Caco-2 (cell line): ENCODE data around the gene PPME1. TPM values are rescaled to one million over a fixed set of nuclear protein-coding genes. Genes with fewer than 3 reads are reported as not detected.
A peak's percentile ranks its signal among the peaks of the same experiment; 100 is the strongest.

Experiments
- BruUV-seq: library from RNA; stranded (reverse); fragments of 400-500 nt; replicated peaks from 2 replicates; lab custom pipeline; 2021; lab: Mats Ljungman, UMichigan
- CTCF ChIA-PET: fragments of 300-600 bp; sonication (Branson Sonifier 250); formaldehyde crosslinking; loops from one replicate; lab custom pipeline; 2022; ENCODE audit warnings: antibody characterized with exemption; lab: Charles Lee
- POLR2A ChIA-PET: fragments of 300-600 bp; sonication (Branson Sonifier 250); formaldehyde crosslinking; loops from one replicate; lab custom pipeline; 2022; ENCODE audit warnings: antibody characterized with exemption; lab: Charles Lee
- DNase-seq, 2 experiments: peaks; one replicate each; pipeline versions ENCODE4 v3.0.0 to v3.0.0-alpha.2; 2020 to 2022
- H3K27me3 ChIP-seq: replicated peaks from 2 replicates; pipeline ENCODE4 v1.6.0; 2011; ENCODE audit warnings: low read length; ENCODE audit not compliant: control insufficient read depth, insufficient read depth
- H3K36me3 ChIP-seq: 2 replicates; pipeline ENCODE4 v1.5.1; 2011; ENCODE audit warnings: low read length; ENCODE audit not compliant: control insufficient read depth, insufficient read depth
- H3K4me1 ChIP-seq: fragments of 250-450 bp; sonication (Bioruptor Pico); 2 replicates; pipeline ENCODE4 v1.5.1; 2020; ENCODE audit warnings: mild to moderate bottlenecking
- H3K4me3 ChIP-seq: 2 replicates; pipeline ENCODE4 v1.5.1; 2011; ENCODE audit warnings: low read depth, mild to moderate bottlenecking, control low read depth, low read length
- H3K9me3 ChIP-seq: fragments of 250-450 bp; sonication (Bioruptor Pico); 2 replicates; pipeline ENCODE4 v1.5.1; 2020; ENCODE audit warnings: mild to moderate bottlenecking, moderate library complexity
- H3K27ac Mint-ChIP-seq: one replicate; pipeline ENCODE4 v1.8.0; 2022; ENCODE audit warnings: mixed read lengths; ENCODE audit not compliant: unreplicated experiment
- H3K27me3 Mint-ChIP-seq: one replicate; pipeline ENCODE4 v1.8.0; 2022; ENCODE audit warnings: mixed read lengths; ENCODE audit not compliant: insufficient read depth, unreplicated experiment
- H3K36me3 Mint-ChIP-seq: one replicate; pipeline ENCODE4 v1.8.0; 2022; ENCODE audit warnings: mild to moderate bottlenecking, mixed read lengths; ENCODE audit not compliant: insufficient read depth, unreplicated experiment
- H3K4me1 Mint-ChIP-seq: one replicate; pipeline ENCODE4 v1.8.0; 2022; ENCODE audit warnings: low read depth, mixed read lengths; ENCODE audit not compliant: unreplicated experiment
- H3K4me3 Mint-ChIP-seq: one replicate; pipeline ENCODE4 v1.8.0; 2022; ENCODE audit warnings: mild to moderate bottlenecking, moderate library complexity, mixed read lengths; ENCODE audit not compliant: unreplicated experiment
- H3K9me3 Mint-ChIP-seq: one replicate; pipeline ENCODE4 v1.8.0; 2022; ENCODE audit warnings: mixed read lengths; ENCODE audit not compliant: unreplicated experiment
- intact Hi-C: fragments of 100-400 bp; cut with micrococcal nuclease; formaldehyde crosslinking; loops from one replicate; pipeline ENCODE4 v1.10.0; 2022; ENCODE audit not compliant: unreplicated experiment
- total RNA-seq: library from RNA; stranded (reverse); gene quantifications from 2 replicates; pipeline ENCODE4 v1.2.3, GENCODE V29; 2022
- TF ChIP-seq, protein P1 (sequence below), 2 experiments: fragments of 200-600 bp in 1 of 2; IDR thresholded peaks; 1 replicate in 1 of 2; 2 replicates in 1 of 2; pipeline versions ENCODE4 v1.5.1 to v1.8.0; 2011 to 2022; ENCODE audit warnings: antibody characterized with exemption in 1 of 2, control low read depth in 1 of 2, inconsistent platforms in 1 of 2, low read depth in 1 of 2, low read length in 1 of 2, mild to moderate bottlenecking in 1 of 2, moderate library complexity in 1 of 2; ENCODE audit not compliant: insufficient read depth in 1 of 2, severe bottlenecking in 1 of 2, unreplicated experiment in 1 of 2

Gene PPME1
- total RNA-seq, 1 experiment from 2014 or later = 109 TPM

DNA sequence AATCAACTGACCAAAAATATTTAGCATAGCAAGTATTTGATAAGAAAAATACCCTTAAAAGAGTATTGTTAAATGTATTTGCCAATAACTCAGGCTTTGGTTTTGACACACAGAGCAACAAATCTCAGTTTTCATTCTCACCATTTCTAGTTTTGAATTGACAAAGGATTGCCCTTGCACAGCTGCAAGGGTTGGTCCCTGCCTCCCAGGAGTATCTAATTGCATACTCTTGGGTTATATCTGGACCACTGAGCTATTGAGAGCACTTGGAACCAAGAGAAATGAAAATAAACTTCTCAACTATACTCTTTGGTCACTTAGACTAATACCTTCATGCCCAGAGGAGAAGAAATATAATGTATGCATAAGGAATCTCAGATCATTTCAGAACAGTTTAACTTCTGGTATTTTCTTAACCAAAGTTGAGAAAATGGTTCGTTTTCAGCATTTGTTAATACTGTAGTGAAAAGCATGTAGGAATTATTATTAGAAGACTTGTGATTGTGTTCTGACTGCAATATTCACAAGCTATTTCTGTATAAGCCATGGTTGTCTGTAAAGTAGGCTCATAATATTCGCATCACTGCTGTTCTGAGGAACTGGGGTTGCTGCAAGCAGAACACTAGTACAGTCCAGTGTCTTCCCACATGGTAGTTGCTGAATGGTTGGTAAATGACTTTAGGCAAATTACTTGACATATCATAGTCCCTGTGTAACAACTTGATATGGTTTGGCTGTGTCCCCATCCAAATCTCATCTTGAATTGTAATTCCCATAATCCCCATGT is 8.2 kb upstream of the PPME1 start:
- peaks cover 4% of the 10 kb centered on the region for H3K4me1 Mint-ChIP-seq
- no peak for DNase-seq
- intact Hi-C loops = no loop called here
- H3K4me3 Mint-ChIP-seq = no peak overlapping the region
- Histone ChIP-seq H3K4me3 (no peak overlapping the region), H3K9me3 (no peaks in the 10 kb centered on the region), H3K27me3 (no peaks in the 10 kb centered on the region), H3K36me3 (peaks cover 1% of the 10 kb centered on the region; the same call in 1 of the 2 replicates), H3K4me1 (no peaks in the 10 kb centered on the region)
- TF ChIP-seq, protein P1, sequence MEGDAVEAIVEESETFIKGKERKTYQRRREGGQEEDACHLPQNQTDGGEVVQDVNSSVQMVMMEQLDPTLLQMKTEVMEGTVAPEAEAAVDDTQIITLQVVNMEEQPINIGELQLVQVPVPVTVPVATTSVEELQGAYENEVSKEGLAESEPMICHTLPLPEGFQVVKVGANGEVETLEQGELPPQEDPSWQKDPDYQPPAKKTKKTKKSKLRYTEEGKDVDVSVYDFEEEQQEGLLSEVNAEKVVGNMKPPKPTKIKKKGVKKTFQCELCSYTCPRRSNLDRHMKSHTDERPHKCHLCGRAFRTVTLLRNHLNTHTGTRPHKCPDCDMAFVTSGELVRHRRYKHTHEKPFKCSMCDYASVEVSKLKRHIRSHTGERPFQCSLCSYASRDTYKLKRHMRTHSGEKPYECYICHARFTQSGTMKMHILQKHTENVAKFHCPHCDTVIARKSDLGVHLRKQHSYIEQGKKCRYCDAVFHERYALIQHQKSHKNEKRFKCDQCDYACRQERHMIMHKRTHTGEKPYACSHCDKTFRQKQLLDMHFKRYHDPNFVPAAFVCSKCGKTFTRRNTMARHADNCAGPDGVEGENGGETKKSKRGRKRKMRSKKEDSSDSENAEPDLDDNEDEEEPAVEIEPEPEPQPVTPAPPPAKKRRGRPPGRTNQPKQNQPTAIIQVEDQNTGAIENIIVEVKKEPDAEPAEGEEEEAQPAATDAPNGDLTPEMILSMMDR (IDR thresholded peaks at IDR 0.05; ENCODE audit: insufficient read depth in 1 of 2, low read depth in 1 of 2, low read length in 1 of 2, severe bottlenecking in 1 of 2, unreplicated experiment in 1 of 2) = no peak
- no peaks in the 10 kb centered on the region for H3K9me3 Mint-ChIP-seq
- H3K27me3 Mint-ChIP-seq = no peaks in the 10 kb centered on the region
- no TSS peak for BruUV-seq
- ChIA-PET POLR2A (no interaction called here), CTCF (no interaction called here)
- H3K27ac Mint-ChIP-seq = no peak overlapping the region
- H3K36me3 Mint-ChIP-seq = peaks cover 23% of the 10 kb centered on the region

DNA sequence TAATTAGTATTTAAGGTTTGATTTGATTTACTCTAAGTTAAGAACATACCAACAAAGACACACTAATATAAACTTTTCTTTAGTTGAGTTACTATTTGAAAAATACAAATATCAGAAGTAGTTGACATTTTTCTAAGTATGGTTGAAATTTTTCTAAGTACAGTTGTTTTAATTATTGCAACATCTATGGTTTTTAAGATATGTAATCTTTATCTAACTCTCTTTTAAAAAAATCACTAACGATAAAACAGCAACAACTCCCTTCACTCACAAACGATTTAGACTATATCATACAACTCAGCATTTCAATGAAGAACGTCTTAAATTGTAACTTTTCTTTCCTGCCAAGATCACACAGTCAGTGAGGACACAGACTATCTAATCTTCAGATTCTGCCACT is 2.3 kb upstream of the PPME1 start:
- no peak overlapping the region for H3K27ac Mint-ChIP-seq

DNA sequence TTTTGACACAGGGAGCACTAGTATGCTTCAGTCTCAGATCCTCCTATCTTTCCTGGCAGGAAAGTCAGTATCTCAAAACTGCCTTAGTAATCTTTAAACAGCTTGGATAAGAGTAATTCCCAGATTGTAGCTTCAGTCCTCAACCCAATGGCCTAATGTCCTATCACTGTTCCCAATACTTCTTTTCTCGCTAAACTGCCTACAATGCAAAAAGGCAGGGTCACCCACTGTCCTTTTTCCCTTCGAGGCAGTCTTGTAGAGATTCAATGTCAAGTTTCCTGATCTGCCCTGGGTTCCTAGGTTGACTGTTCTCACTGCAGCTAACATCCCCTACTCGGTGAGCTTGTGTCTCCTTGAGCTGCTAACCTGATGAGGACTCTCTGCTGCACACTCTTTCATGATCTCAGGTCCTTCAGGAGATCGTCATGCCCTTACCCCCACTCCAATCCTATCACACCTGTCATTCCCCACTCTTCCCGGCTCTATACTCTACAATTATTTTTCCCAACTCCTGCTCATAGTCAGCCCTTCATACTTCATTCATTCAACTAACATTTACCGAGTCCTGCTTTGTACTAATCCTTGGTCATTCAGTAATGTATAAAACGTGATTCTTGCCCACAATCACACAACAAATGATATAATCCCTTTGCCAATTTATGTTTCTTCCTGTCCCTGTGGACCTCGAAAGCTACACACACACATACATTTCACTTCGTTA is 1.2 kb upstream of the PPME1 start:
- Mint-ChIP-seq H3K4me1 (peaks cover 6% of the 10 kb centered on the region), H3K27ac (no peak overlapping the region), H3K9me3 (no peaks in the 10 kb centered on the region), H3K4me3 (no peak overlapping the region), H3K27me3 (no peaks in the 10 kb centered on the region), H3K36me3 (peaks cover 5% of the 10 kb centered on the region)
- no peaks in the 10 kb centered on the region for H3K9me3 ChIP-seq
- POLR2A ChIA-PET = interaction anchor here (0.6 to 3.4 kb wide), 8 partner anchors 29 to 605 kb away, joined by 6 to 42 read pairs (median 12); partner anchors contain the start of genes LIPT2 and UCP2
- peak overlapping the region; percentile 70 for H3K4me3 ChIP-seq
- H3K4me1 ChIP-seq = peaks cover 27% of the 10 kb centered on the region
- H3K36me3 ChIP-seq = peaks cover 1% of the 10 kb centered on the region
- intact Hi-C loops = loop anchor here (2.0 to 5.0 kb wide), 4 partner anchors 75 to 293 kb away; partner anchors contain the start of genes COA4 and PAAF1
- no peaks in the 10 kb centered on the region for H3K27me3 ChIP-seq
- TF ChIP-seq, protein P1 (IDR thresholded peaks at IDR 0.05; ENCODE audit: insufficient read depth in 1 of 2, low read depth in 1 of 2, low read length in 1 of 2, severe bottlenecking in 1 of 2, unreplicated experiment in 1 of 2) = no peak
- no TSS peak for BruUV-seq
- no peak for DNase-seq
- CTCF ChIA-PET = interaction anchor here (0.6 to 1.9 kb wide), 14 partner anchors 14 to 427 kb away, joined by 3 to 15 read pairs (median 6); partner anchors contain the start of gene UCP2

More for the DNA sequence above, 2.3 kb upstream of the PPME1 start:
- ChIA-PET POLR2A (no interaction called here), CTCF (no interaction called here)
- DNase-seq = no peak
- intact Hi-C loops = no loop called here
- Histone ChIP-seq H3K27me3 (no peaks in the 10 kb centered on the region), H3K4me1 (peaks cover 21% of the 10 kb centered on the region), H3K4me3 (no peak overlapping the region), H3K36me3 (peaks cover 1% of the 10 kb centered on the region), H3K9me3 (no peaks in the 10 kb centered on the region)
- Mint-ChIP-seq H3K4me1 (no peaks in the 10 kb centered on the region), H3K27me3 (no peaks in the 10 kb centered on the region), H3K36me3 (no peaks in the 10 kb centered on the region), H3K9me3 (no peaks in the 10 kb centered on the region), H3K4me3 (no peak overlapping the region)
- no TSS peak for BruUV-seq
- TF ChIP-seq, protein P1 (IDR thresholded peaks at IDR 0.05; ENCODE audit: insufficient read depth in 1 of 2, low read depth in 1 of 2, low read length in 1 of 2, severe bottlenecking in 1 of 2, unreplicated experiment in 1 of 2) = no peak
